NCI-H2029 treated with DMSO at 0.1 percent for 48 hours (cell line): Measurements from ENCODE around the gene B4GAT1.
A peak's percentile ranks its signal among the peaks of the same experiment; 100 is the strongest.
"Not testable (repeated sequence)": the region's sequence is repeated elsewhere in the genome, so short reads cannot be mapped to it uniquely, and the experiment has no call there.

Experiments used
- DNase-seq: peaks from one replicate; lab custom pipeline; 2025; lab: John Stamatoyannopoulos, UW

The B4GAT1 gene

GRCh38 chr11:66347425-66348276 is at the start of gene B4GAT1:
B4GAT1 (minus strand) TSS chr11:66347629; CDS start chr11:66347545, 84 bp downstream.
- peak; percentile 75 for DNase-seq

DNA sequence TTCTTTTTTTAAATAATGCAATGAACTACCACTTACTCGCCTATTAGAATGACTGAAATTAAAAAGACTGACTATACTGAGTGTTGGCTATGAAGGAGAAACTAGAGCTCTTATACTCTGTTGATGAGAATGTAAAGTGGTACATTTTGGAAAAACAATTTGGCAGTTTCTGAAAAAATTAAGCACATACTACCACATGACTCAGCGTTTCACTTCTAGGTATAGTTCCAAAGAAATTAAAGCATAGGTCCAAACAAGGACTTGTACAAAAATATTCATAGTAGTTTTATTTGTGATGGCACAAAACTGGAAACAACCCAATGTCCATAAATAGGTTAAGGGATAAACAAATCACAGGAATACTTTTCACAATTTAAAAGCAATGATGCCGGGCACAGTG is 46.5 kb upstream of the B4GAT1 start:
- no peak for DNase-seq

DNA sequence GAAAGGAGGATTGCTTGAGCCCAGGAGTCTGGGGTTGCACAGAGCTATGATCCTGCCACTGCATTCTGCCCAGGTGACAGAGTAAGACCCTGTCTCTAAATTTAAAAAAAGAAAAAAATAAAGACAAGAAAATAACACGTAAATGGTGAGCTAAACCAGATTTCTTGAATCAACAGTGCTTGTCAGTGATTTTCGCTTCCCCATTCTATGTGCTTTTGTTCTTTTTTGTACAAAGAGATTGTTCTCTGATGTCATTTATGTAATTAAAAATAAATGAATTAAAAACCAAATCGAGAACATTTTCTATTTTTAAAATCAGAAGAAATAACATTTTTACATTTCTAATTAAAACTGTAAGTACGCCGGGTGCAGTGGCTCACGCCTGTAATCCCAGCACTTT is 43.9 kb upstream of the B4GAT1 start:
- no peak for DNase-seq

- DNase-seq: peak; percentile 25
Measured at GRCh38 chr11:66388780-66389386, 41.5 kb upstream of the B4GAT1 start.

DNA sequence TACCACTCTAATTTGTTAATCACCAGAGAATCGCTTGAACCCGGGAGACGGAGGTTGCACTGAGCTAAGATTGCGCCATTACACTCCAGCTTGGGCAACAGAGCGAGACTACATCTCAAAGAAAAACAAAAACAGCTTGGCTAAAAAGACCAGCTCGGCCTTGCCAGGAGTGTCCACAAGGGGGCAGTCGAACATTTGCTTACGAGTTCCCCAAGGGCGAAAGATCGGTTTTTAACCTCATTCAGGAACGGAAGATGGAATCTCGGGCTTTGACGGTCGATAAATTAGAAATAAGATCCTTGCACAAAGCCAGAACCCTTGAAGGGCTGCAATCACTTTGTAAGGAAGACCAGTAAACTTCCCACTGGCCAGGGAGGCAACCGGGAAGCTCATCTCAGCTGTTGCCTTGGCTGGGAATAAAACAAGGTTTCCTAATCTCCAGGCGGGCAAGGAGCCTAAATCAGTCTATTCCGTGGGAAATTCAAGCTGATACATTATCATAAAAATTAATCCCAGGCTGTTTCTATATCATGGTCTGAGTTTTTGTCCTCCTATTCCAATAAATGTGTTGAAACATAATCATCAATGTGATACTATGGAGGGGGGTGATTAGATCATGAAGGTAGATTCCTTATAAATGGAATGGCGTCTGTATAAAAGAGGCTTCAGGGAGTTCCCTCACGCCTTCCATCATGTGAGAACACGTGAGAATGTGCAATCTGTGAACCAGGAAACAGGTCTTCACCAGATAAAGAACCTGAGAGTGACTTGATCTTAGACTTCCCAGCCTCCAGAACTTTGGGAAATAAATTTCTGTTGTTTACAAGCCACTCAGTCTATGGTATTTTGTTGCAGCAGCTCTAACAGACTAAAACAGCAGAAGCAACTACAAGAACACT is 39.0 kb upstream of the B4GAT1 start:
- DNase-seq: peak; percentile 72

DNA sequence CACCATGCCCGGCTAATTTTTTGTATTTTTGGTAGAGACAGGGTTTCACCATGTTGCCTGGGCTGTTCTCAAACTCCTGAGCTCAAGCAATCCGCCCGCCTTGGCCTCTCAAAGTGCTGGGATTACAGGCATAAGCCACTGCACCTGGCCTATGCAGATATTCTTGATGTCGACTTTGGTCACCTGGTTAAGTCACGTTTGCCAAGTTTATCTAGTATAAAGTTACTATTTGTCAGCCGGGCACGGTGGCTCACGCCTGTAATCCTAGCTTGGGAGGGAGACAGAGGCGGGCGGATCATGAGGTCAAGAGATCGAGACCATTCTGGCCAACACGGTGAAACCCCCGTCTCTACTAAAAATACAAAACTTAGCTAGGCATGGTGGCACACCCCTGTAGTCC is 36.9 kb upstream of the B4GAT1 start:
- DNase-seq: not testable (repeated sequence)

DNA sequence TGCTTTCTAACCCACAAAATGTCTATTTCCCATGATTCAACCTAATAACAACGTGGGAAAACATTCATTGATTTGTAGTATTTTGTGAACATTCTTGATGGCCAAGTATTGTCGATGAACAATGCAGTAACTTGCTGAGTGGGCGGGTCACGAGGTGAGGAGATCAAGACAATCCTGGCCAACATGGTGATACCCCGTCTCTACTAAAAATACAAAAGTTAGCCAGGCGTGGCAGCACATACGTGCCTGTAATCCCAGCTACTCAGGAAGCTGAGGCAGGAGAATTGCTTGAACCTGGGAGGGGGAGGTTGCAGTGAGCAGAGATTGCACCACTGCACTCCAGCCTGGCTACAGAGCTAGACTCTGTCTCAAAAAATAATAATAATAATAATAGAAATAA is 32.8 kb upstream of the B4GAT1 start:
- not testable (repeated sequence) for DNase-seq

GRCh38 chr11:66373690-66374287 is 26.4 kb upstream of the B4GAT1 start:
- not testable (repeated sequence) for DNase-seq

DNA sequence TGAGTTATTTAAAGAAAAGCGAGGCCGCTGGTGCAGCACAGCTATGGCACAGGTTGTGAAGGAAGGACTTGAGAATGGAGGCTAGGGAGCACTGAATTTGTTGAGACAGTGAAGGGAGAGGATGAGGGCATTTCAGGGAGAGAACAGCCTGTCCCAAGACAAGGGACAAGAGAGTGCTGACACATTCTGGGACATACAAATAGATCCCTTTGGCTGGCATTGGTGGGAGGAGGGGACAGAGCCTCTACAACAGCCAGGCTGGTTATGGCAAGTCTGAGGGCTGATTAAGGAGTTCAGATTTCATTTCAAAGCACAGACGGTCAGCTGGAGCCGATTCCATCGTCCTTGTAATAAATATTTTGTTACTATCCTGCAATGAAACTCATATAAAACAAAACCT is 25.8 kb upstream of the B4GAT1 start:
- DNase-seq: no peak

- DNase-seq: peak; percentile 60
Measured at GRCh38 chr11:66371627-66372415, 24.4 kb upstream of the B4GAT1 start, which contains the start of gene SLC29A2. SLC29A2 (minus strand) TSS chr11:66371760; CDS start chr11:66371591, 169 bp downstream.

DNA sequence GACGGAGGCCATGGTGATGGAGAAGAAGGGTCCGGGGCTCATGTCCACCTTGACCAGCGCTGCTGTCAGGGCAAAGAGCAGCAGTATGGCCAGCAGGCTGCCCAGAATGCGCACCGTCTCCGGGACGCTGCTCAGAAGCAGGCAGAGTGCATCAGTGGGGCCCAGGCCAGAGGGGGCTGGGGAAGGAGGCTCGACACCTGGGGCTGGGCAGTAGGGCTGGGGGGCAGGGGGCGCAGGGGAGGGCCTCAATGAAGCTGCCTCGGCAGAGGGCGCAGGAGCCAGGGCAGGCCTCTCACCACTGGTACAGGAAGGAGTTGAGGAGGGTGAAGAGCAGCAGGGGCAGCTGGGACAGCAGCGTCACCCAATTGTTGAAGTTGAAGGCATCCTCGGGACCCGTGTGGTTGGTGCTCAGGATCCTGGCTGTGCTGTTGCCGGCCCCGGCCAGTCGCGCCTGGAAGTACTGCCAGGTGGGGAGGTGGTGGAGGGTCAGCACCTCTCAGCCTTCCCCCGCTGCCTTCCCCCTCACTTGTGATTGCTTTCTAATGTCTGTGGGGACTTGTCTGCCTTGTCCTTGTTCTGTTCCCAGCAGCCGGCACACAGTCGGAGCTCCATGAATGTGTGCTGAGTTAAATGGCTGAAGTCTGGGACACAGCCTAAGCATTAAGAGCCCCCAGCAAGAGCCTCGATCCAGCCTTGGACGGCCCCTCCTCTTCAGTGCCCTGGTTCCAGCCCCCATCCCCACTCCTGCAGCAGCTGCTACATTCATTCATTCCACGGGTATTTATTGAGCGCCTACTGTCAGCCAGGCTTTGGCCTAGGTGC is 21.9 kb upstream of the B4GAT1 start:
- DNase-seq: no peak

DNA sequence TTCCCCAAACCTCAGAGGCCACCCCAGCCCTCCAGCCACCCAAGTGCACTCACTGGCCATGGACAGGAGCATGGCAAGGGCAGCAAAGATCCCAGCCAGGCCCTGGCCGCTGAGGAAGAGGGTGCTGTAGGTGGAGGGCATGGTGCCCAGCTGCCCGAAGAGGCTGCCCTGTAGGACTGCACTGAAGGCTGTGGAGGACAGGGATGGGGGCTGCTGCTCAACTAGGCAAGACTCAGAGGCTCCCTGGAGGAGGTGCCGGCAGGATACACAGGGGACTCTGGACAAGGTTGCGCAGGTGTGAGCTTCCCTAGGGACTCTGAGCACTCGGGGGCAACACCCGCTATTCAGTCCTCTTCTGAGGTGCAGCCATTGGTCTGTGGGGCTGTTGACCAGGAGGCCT is 21.1 kb upstream of the B4GAT1 start:
- DNase-seq: no peak

- DNase-seq: no peak
Measured at GRCh38 chr11:66367561-66368312, 20.3 kb upstream of the B4GAT1 start.

DNA sequence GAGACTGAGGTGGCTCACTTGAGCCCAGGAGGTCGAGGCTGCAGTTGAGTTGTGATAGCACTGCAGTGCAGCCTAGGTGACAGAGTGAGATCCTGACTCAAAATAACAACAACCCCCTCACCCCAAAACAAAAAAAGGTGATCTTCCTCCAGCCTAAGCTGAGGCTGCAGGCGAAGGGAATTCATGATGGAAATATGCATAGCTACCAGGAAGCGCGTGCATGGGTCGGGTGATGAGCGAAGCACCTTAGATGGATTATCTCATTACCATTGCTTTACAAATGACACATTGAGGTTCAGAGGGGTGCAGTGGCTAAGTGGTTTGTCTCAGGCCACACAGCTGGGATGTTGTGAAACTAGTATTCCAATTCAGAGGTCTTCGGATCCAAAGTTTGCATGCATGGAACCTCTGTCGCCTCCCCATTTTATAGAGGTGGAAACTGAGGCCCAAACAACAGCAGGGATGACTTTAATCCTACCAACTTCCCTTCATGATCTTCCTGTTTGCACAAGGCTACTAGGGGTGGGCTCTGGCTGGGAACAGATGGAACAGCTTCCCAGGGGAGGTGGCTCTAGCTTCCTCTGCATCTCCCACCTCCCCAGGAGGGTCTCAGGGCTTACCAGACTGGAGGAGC is 19.5 kb upstream of the B4GAT1 start:
- DNase-seq: no peak

- no peak for DNase-seq
Measured at GRCh38 chr11:66365711-66366619, 18.5 kb upstream of the B4GAT1 start.

- no peak for DNase-seq
Measured at GRCh38 chr11:66365166-66365565, 17.7 kb upstream of the B4GAT1 start.

DNA sequence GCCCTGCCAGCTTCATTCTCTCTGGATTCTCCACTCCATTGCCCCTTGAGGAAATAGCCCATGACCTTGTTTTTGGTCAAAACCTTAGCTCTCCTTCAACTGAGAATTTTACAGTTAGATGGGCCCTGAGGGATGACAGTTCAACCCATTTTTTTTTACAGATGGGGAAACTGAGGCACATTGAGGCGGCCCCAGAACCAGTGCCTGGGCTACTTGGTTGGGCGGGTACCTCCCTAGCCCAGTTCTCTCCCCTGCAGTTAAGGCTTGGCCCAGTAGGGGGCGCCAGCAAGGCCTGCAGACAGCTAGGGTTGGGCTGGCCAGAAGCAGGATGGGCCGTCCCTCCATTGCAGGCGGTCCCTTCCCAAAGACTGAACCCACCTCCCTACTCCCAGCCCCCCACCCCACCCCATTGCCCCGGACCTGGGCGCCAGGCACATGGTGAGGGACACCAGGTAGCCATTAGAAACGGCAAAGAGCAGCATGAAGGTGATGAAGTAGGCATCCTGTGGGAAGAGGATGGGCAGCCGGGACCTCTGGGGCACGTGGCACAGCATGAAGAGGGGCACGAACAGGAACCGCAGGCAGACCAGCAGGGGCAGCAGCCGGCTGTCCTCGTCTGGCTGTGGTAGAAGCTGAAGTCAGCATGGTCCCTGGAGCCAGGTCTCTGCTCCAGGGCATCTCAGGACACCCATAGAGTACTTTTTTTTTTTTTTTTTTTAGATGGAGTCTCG is 16.5 kb upstream of the B4GAT1 start:
- no peak for DNase-seq
